Stimulated activated naive CD8-positive, alpha-beta T cell treated with anti-CD3 and anti-CD28 coated beads, Interleukin-15, Interleukin-2, amounts not matched to agents 100 ng/mL and 50 ng/mL, for 24 hours (primary cell): ENCODE measurements around the gene FHAD1.
"Not testable (repeated sequence)": the region's sequence is repeated elsewhere in the genome, so short reads cannot be mapped to it uniquely, and the experiment has no call there.

Source experiments
- H3K27ac Mint-ChIP-seq: one replicate; pipeline ENCODE4 v1.8.0; 2021; ENCODE audit warnings: mild to moderate bottlenecking, mixed read lengths
- H3K27me3 Mint-ChIP-seq: one replicate; pipeline ENCODE4 v1.8.0; 2021; ENCODE audit warnings: mixed read lengths
- H3K36me3 Mint-ChIP-seq: one replicate; pipeline ENCODE4 v1.8.0; 2021; ENCODE audit warnings: low read depth, mixed read lengths
- H3K4me1 Mint-ChIP-seq: one replicate; pipeline ENCODE4 v1.8.0; 2021; ENCODE audit warnings: low read depth, mixed read lengths
- H3K4me3 Mint-ChIP-seq: one replicate; pipeline ENCODE4 v1.8.0; 2021; ENCODE audit warnings: mild to moderate bottlenecking, mixed read lengths
- H3K9me3 Mint-ChIP-seq: one replicate; pipeline ENCODE4 v1.8.0; 2021; ENCODE audit warnings: mixed read lengths

Gene FHAD1

GRCh38 chr1:15289251-15289651 is 42.2 kb downstream of the FHAD1 start:
- Mint-ChIP-seq H3K27me3 (peaks cover 18% of the 10 kb centered on the region), H3K4me1 (peaks cover 19% of the 10 kb centered on the region), H3K27ac (no peak overlapping the region), H3K4me3 (no peak overlapping the region), H3K36me3 (no peaks in the 10 kb centered on the region), H3K9me3 (peaks cover 3% of the 10 kb centered on the region)

- no peaks in the 10 kb centered on the region for H3K36me3 Mint-ChIP-seq
- H3K9me3 Mint-ChIP-seq: peaks cover 3% of the 10 kb centered on the region
- peaks cover 19% of the 10 kb centered on the region for H3K4me1 Mint-ChIP-seq
- peaks cover 18% of the 10 kb centered on the region for H3K27me3 Mint-ChIP-seq
- peak overlapping the region; percentile 68 for H3K27ac Mint-ChIP-seq
- H3K4me3 Mint-ChIP-seq: no peak overlapping the region
Measured at GRCh38 chr1:15290382-15290781, 43.4 kb downstream of the FHAD1 start.

GRCh38 chr1:15295696-15296095 is 48.7 kb downstream of the FHAD1 start:
- peaks cover 23% of the 10 kb centered on the region for H3K4me1 Mint-ChIP-seq
- peaks cover 7% of the 10 kb centered on the region for H3K27me3 Mint-ChIP-seq
- no peaks in the 10 kb centered on the region for H3K9me3 Mint-ChIP-seq
- H3K36me3 Mint-ChIP-seq: no peaks in the 10 kb centered on the region
- no peak overlapping the region for H3K27ac Mint-ChIP-seq
- H3K4me3 Mint-ChIP-seq: no peak overlapping the region

GRCh38 chr1:15296585-15297321 is 49.7 kb downstream of the FHAD1 start:
- Mint-ChIP-seq H3K4me3 (no peak overlapping the region), H3K36me3 (no peaks in the 10 kb centered on the region), H3K9me3 (no peaks in the 10 kb centered on the region), H3K4me1 (peaks cover 18% of the 10 kb centered on the region), H3K27me3 (peaks cover 7% of the 10 kb centered on the region), H3K27ac (peak overlapping the region; percentile 28)

- H3K27me3 Mint-ChIP-seq, H3K4me3 Mint-ChIP-seq, H3K27ac Mint-ChIP-seq, H3K36me3 Mint-ChIP-seq, H3K9me3 Mint-ChIP-seq: not testable (repeated sequence)
- peaks cover 18% of the 10 kb centered on the region for H3K4me1 Mint-ChIP-seq
Measured at GRCh38 chr1:15297975-15298374, 51.0 kb downstream of the FHAD1 start.

- Mint-ChIP-seq H3K27me3 (peaks cover 4% of the 10 kb centered on the region), H3K36me3 (no peaks in the 10 kb centered on the region), H3K4me3 (no peak overlapping the region), H3K4me1 (peaks cover 18% of the 10 kb centered on the region), H3K9me3 (no peaks in the 10 kb centered on the region), H3K27ac (no peak overlapping the region)
Measured at GRCh38 chr1:15299179-15299578, 52.2 kb downstream of the FHAD1 start.

- peaks cover 18% of the 10 kb centered on the region for H3K4me1 Mint-ChIP-seq
- H3K9me3 Mint-ChIP-seq: no peaks in the 10 kb centered on the region
- peaks cover 5% of the 10 kb centered on the region for H3K27me3 Mint-ChIP-seq
- no peak overlapping the region for H3K4me3 Mint-ChIP-seq
- H3K36me3 Mint-ChIP-seq: no peaks in the 10 kb centered on the region
- H3K27ac Mint-ChIP-seq: no peak overlapping the region
Measured at GRCh38 chr1:15299806-15300205, 52.8 kb downstream of the FHAD1 start.

DNA sequence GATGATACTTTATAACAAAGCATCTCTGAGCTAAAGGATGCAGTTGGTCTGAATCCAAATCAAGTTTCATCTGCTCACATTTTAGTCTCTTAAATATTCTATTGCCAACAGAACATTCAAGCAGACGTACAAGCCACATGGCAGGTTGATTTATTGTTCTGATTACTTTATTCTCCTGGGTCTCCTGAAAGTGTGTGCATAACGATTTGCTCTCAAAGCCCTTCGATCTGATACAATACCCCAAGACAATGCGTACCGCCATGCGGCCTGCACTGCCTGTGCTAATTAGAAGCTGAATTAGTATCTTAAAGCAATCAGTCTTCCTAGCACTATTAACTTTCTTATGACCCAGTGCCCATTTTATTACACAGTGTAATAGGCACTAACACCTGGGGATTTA is 56.9 kb downstream of the FHAD1 start:
- Mint-ChIP-seq H3K4me3 (no peak overlapping the region), H3K9me3 (no peaks in the 10 kb centered on the region), H3K36me3 (no peaks in the 10 kb centered on the region), H3K27ac (no peak overlapping the region), H3K4me1 (peaks cover 8% of the 10 kb centered on the region), H3K27me3 (peaks cover 7% of the 10 kb centered on the region)

DNA sequence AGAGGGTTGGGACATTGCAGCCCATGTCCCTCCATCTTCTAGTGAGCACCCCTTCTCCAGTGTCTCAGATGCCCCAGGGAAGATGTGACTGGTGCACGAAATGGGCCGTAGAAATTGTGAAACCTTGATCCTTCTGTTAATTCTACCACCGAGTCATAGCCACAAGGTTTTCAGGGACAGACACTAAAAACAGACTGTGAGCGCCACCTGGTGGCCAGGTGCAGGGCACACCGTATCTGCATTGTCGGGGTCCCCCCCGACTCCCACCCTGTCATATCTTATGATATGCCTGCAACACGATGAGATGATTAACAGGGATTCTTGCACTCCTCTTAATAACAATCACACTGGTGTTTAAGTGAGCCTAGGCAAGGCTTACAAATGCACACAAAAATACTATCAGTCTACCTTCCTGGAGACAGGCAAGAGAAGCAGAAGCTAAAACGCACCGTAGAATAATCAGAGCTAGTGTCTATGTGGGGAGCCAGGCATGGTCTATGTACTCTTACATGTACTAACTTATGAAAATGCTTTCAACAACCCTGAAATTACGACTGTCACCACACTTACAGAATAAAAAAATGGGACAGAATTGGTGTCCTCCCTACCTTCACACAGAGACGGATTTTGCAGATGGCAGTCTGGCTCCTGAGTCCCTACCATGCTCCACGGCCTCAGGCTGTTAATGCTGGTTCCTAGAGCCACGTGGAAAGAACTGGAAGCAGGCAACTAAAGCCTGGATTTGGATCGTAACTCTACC is 57.9 kb downstream of the FHAD1 start:
- H3K27me3 Mint-ChIP-seq: peaks cover 3% of the 10 kb centered on the region
- peaks cover 3% of the 10 kb centered on the region for H3K4me1 Mint-ChIP-seq
- no peak overlapping the region for H3K4me3 Mint-ChIP-seq
- no peaks in the 10 kb centered on the region for H3K36me3 Mint-ChIP-seq
- no peak overlapping the region for H3K27ac Mint-ChIP-seq
- no peaks in the 10 kb centered on the region for H3K9me3 Mint-ChIP-seq

DNA sequence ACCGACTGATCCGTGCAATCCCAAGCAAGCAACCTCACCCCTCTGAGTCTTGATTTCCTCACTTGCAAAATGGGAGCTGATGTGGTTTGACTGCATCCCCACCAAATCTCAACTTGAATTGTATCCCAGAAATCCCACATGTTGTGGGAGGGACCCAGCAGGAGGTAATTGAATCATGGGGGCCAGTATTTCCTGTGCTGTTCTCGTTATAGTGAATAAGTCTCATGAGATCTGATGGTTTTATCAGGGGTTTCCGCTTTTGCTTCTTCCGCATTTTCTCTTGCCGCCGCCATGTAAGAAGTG is 58.4 kb downstream of the FHAD1 start:
- Mint-ChIP-seq H3K27me3 (peaks cover 3% of the 10 kb centered on the region), H3K27ac (no peak overlapping the region), H3K9me3 (no peaks in the 10 kb centered on the region), H3K4me3 (no peak overlapping the region), H3K36me3 (no peaks in the 10 kb centered on the region), H3K4me1 (no peaks in the 10 kb centered on the region)

DNA sequence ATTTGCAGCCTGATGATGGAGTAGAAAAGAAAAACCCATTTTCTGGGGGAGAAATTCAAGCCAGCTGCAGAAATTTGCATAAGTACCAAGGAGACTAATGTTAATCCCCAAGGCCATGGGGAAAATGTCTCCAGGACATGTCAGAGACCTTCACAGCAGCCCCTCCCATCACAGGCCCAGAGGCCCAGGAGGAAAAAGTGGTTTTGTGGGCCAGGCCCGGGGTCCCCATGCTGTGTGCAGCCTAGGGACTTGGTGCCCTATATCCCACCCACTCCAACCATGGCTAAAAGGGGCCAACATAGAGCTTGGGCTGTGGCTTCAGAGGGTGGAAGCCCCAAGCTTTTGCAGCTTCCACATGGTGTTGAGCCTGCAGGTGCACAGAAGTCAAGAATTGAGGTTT is 59.3 kb downstream of the FHAD1 start:
- not testable (repeated sequence) for H3K36me3 Mint-ChIP-seq, H3K4me3 Mint-ChIP-seq, H3K27me3 Mint-ChIP-seq, H3K4me1 Mint-ChIP-seq, H3K27ac Mint-ChIP-seq, H3K9me3 Mint-ChIP-seq

DNA sequence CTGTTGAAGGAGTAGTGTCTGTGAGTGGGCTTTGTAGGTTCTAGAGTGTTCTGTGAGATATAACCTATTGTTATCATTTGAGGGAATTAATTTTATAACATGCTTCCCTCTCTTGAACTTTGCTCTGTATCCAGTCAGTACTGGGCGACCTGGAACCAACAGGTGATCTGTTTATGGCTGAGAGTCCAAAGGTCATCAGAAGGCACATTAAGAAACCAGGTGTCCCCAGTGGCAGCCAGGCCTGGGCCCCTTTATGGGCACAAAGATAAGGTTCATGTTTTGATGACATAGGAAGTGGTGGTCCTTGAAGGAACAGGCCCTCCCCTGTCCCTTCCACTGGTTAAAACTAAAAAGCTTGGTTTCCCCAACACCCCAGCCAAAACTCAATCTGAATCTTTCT is 61.1 kb downstream of the FHAD1 start:
- H3K27me3 Mint-ChIP-seq: peaks cover 7% of the 10 kb centered on the region
- no peaks in the 10 kb centered on the region for H3K4me1 Mint-ChIP-seq
- H3K4me3 Mint-ChIP-seq: no peak overlapping the region
- H3K36me3 Mint-ChIP-seq: no peaks in the 10 kb centered on the region
- H3K27ac Mint-ChIP-seq: no peak overlapping the region
- H3K9me3 Mint-ChIP-seq: peaks cover 5% of the 10 kb centered on the region

DNA sequence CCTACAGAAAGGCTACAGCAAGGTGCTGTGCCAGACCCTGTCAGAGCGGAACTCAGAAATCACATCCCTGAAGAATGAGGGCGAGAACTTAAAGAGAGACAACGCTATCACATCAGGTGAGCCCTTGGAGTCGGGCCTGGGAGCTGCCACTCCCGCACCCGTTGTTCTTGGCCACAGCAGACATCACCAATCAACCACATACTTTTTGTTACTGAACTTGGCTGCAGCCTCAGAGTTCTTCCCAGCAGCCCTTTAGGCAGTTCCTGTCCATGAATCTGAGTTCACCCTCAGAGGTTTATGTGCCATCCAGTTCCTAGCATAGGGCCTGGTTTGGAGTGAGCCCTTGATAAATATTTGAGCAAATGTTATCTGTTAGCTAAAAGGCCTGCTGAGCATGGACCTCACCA is 61.6 kb downstream of the FHAD1 start:
- peaks cover 5% of the 10 kb centered on the region for H3K9me3 Mint-ChIP-seq
- H3K4me3 Mint-ChIP-seq: no peak overlapping the region
- no peak overlapping the region for H3K27ac Mint-ChIP-seq
- no peaks in the 10 kb centered on the region for H3K36me3 Mint-ChIP-seq
- no peaks in the 10 kb centered on the region for H3K4me1 Mint-ChIP-seq
- peaks cover 7% of the 10 kb centered on the region for H3K27me3 Mint-ChIP-seq

- Mint-ChIP-seq H3K36me3 (no peaks in the 10 kb centered on the region), H3K27ac (no peak overlapping the region), H3K9me3 (peaks cover 5% of the 10 kb centered on the region), H3K4me3 (no peak overlapping the region), H3K27me3 (peaks cover 7% of the 10 kb centered on the region), H3K4me1 (no peaks in the 10 kb centered on the region)
Measured at GRCh38 chr1:15309687-15310086, 62.7 kb downstream of the FHAD1 start.

GRCh38 chr1:15310544-15310943 is 63.5 kb downstream of the FHAD1 start:
- H3K9me3 Mint-ChIP-seq: peaks cover 5% of the 10 kb centered on the region
- no peak overlapping the region for H3K27ac Mint-ChIP-seq
- H3K36me3 Mint-ChIP-seq: no peaks in the 10 kb centered on the region
- no peak overlapping the region for H3K4me3 Mint-ChIP-seq
- H3K4me1 Mint-ChIP-seq: no peaks in the 10 kb centered on the region
- H3K27me3 Mint-ChIP-seq: peaks cover 5% of the 10 kb centered on the region
